GM12878 (cell line): Measurements from ENCODE around the gene LPIN3. TPM values are rescaled to one million over a fixed set of nuclear protein-coding genes. Genes with fewer than 3 reads are reported as not detected.

Source experiments
- ATAC-seq: fragments of 200-7000 bp; cut with Tn5 transposase; 3 replicates; pipeline ENCODE4 v1.9.1; 2020; ENCODE audit warnings: mild to moderate bottlenecking, moderate library complexity
- BruUV-seq: library from RNA; stranded (reverse); fragments of 400-500 nt; replicated peaks from 2 replicates; lab custom pipeline; 2021; lab: Mats Ljungman, UMichigan
- CTCF ChIA-PET: fragments of 300-600 bp; sonication (Branson Sonifier 250); formaldehyde crosslinking; extraction: SDS; loops from one replicate; lab custom pipeline; 2021; ENCODE audit warnings: inconsistent platforms; lab: Yijun Ruan, JAX
- POLR2A ChIA-PET: fragments of 350-600 bp; formaldehyde crosslinking; extraction: SDS; loops from one replicate; lab custom pipeline; 2021; ENCODE audit warnings: inconsistent platforms; lab: Charles Lee
- RAD21 ChIA-PET: fragments of 300-600 bp; sonication (Branson Sonifier 250); formaldehyde crosslinking; loops from one replicate; lab custom pipeline; 2023; ENCODE audit warnings: antibody characterized with exemption; ENCODE audit not compliant: unreplicated experiment; lab: Charles Lee
- SMC1A ChIA-PET: fragments of 300-600 bp; sonication (Branson Sonifier 250); formaldehyde crosslinking; loops from one replicate; lab custom pipeline; 2023; ENCODE audit not compliant: unreplicated experiment, uncharacterized antibody; lab: Charles Lee
- DNase-seq: peaks from one replicate; pipeline ENCODE4 v3.0.0-alpha.2; 2011; ENCODE audit warnings: low read depth, low spot score
- FAIRE-seq: peaks from 3 replicates; lab custom pipeline; 2011; peaks lifted over from hg19 to GRCh38; lab: Jason Lieb, UNC
- H2AFZ ChIP-seq: 2 replicates; pipeline ENCODE4 v1.6.0; 2011; ENCODE audit warnings: low read depth, low read length, control low read depth; ENCODE audit not compliant: control insufficient read depth
- H3K27ac ChIP-seq: 2 replicates; pipeline ENCODE4 v1.5.1; 2011; ENCODE audit warnings: control low read depth; ENCODE audit not compliant: control insufficient read depth, insufficient read depth
- H3K27me3 ChIP-seq, 2 experiments: replicated peaks in 1 of 2; 2 replicates each; pipeline versions ENCODE4 v1.6.0 to v1.6.1; 2011; ENCODE audit warnings: low read length in 1 of 2; ENCODE audit not compliant: control insufficient read depth in 2 of 2, insufficient read depth in 2 of 2
- H3K36me3 ChIP-seq, 2 experiments: 2 replicates each; pipeline ENCODE4 v1.5.1; 2011; ENCODE audit warnings: low read length in 1 of 2; ENCODE audit not compliant: control insufficient read depth in 2 of 2, insufficient read depth in 2 of 2
- H3K4me1 ChIP-seq: 2 replicates; pipeline ENCODE4 v1.6.1; 2011; ENCODE audit warnings: mild to moderate bottlenecking, low read length, moderate library complexity, mixed read lengths; ENCODE audit not compliant: control insufficient read depth, insufficient read depth
- H3K4me2 ChIP-seq: 2 replicates; pipeline ENCODE4 v1.6.0; 2011; ENCODE audit warnings: control low read depth; ENCODE audit not compliant: control insufficient read depth, insufficient read depth
- H3K4me3 ChIP-seq: fragments of 200-600 bp; sonication (generic); 2 replicates; pipeline ENCODE4 v1.5.1; 2016
- H3K79me2 ChIP-seq: 2 replicates; pipeline ENCODE4 v1.6.0; 2011; ENCODE audit warnings: low read length; ENCODE audit not compliant: control insufficient read depth, insufficient read depth
- H3K9ac ChIP-seq: 2 replicates; pipeline ENCODE4 v1.8.0; 2011; ENCODE audit warnings: low read length, control low read depth, mixed read lengths; ENCODE audit not compliant: control insufficient read depth, insufficient read depth
- H3K9me3 ChIP-seq: replicated peaks from 3 replicates; pipeline ENCODE4 v1.5.1; 2011; ENCODE audit warnings: mild to moderate bottlenecking, low read length; ENCODE audit not compliant: control insufficient read depth, insufficient read depth
- H4K20me1 ChIP-seq: 2 replicates; pipeline ENCODE4 v1.6.0; 2011; ENCODE audit not compliant: control insufficient read depth, insufficient read depth
- HDAC2 ChIP-seq: fragments of 200-600 bp; sonication (generic); IDR thresholded peaks from 2 replicates; pipeline ENCODE4 v1.6.1; 2017
- IKZF1 ChIP-seq: fragments of 450-650 bp; conservative IDR thresholded peaks from 2 replicates; pipeline ENCODE4 v1.6.1; 2017; ENCODE audit warnings: antibody characterized with exemption, mild to moderate bottlenecking
- MYC ChIP-seq: IDR thresholded peaks from 2 replicates; pipeline ENCODE4 v1.6.1; 2011; ENCODE audit warnings: mild to moderate bottlenecking, low read length, moderate library complexity, inconsistent platforms; ENCODE audit not compliant: insufficient read depth, insufficient replicate concordance, insufficient read length, severe bottlenecking
- NFIC ChIP-seq: IDR thresholded peaks from 2 replicates; pipeline ENCODE4 v1.6.1; 2012; ENCODE audit warnings: low read depth, mild to moderate bottlenecking, inconsistent platforms, low read length, moderate library complexity
- NR2C1 ChIP-seq: fragments of 450-650 bp; IDR thresholded peaks from 2 replicates; pipeline ENCODE4 v1.6.1; 2017; ENCODE audit warnings: antibody characterized with exemption, mild to moderate bottlenecking, moderate library complexity
- ZNF217 ChIP-seq: fragments of 450-650 bp; IDR thresholded peaks from 2 replicates; pipeline ENCODE4 v1.6.1; 2017; ENCODE audit warnings: antibody characterized with exemption, mild to moderate bottlenecking
- WGBS: methylation state at CpG from one replicate; pipeline ENCODE4 v1.1.6; 2016; ENCODE audit warnings: low lambda C conversion rate; ENCODE audit not compliant: insufficient replicate concordance, insufficient coverage; ENCODE audit errors: missing lambda C conversion rate; 5-methylcytosine and 5-hydroxymethylcytosine counted together
- in situ Hi-C: fragments of 300-500 bp; cut with MboI; formaldehyde crosslinking; loops from 9 replicates; pipeline ENCODE4 v1.14.3; 2018; ENCODE audit warnings: mixed read lengths
- intact Hi-C: fragments of 100-400 bp; cut with micrococcal nuclease; formaldehyde crosslinking; loops from one replicate; pipeline ENCODE4 v1.14.2; 2022; ENCODE audit not compliant: unreplicated experiment
- polyA plus RNA-seq, 11 experiments: library from polyadenylated mRNA; depleted of rRNA in 4 of 11; unstranded in 6 of 11; stranded (reverse) in 5 of 11; fragments of >200 nt; fragmentation: Nextera tagmentation in 4 of 11; fragmentation: Illumina TruSeq in 1 of 11; extraction: Ambion mirVana in 4 of 11; extraction: Trizol in 1 of 11; gene quantifications; 1 replicate in 1 of 11; 2 replicates in 10 of 11; pipeline versions ENCODE4 v1.2.1 to v1.2.3, GENCODE V29; 2011 to 2016; ENCODE audit warnings: inconsistent platforms in 2 of 11, missing spikeins in 2 of 11, low read depth in 1 of 11
- total RNA-seq, 4 experiments: library from RNA; depleted of rRNA in 3 of 4; stranded (reverse); fragments of >200 nt in 3 of 4; fragmentation: Illumina TruSeq in 1 of 4; extraction: Trizol in 1 of 4; gene quantifications; 2 replicates each; pipeline versions ENCODE4 v1.2.1 to v1.2.3, GENCODE V29; 2013 to 2021
- TF ChIP-seq, protein P1 (sequence below): IDR thresholded peaks from 2 replicates; pipeline ENCODE4 v1.6.1; 2011; ENCODE audit warnings: low read depth, low read length, improper control_type of control experiment, borderline replicate concordance
- TF ChIP-seq, protein P2 (sequence below): IDR thresholded peaks from 2 replicates; pipeline ENCODE4 v1.6.1; 2012; ENCODE audit warnings: low read length, inconsistent platforms
- TF ChIP-seq, protein P3 (sequence below): IDR thresholded peaks from 2 replicates; pipeline ENCODE4 v1.6.1; 2012; ENCODE audit warnings: low read depth, low read length, improper control_type of control experiment

Gene LPIN3
- total and polyA plus RNA-seq, 10 of the 15 experiments (the other 5 are each of a cell fraction or from before 2014, with no cell fraction given), result 0.13 to 1.3 (median 0.51) TPM

DNA sequence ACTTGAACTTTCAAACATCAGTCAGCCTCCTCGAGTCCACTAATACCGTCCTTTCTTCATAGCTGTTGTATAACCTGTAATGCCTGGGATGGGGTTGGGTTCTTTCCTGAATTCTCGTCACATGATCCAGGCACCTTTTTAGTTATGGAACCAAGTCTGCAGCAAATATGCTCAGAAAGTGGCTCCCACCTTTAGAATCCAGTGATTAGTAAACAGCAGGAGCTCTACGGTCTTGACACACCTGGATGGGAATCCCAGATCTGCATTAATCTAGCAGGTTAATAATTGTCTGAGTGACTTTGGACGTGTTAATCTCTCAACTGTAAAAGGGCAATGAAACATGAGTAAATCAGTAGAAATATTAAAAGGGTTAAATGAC, 22.4 kb upstream of the LPIN3 start:
- CTCF ChIA-PET, result interaction anchor here (1.1 to 1.2 kb wide), 3 partner anchors 12 to 183 kb away, joined by 3 read pairs; no protein-coding TSS in a partner anchor
- Histone ChIP-seq H3K4me1 (peaks cover 3% of the 10 kb centered on the region; the same call in 1 of the 2 replicates), H3K27ac (no peak overlapping the region), H3K27me3 (no peaks in the 10 kb centered on the region), H3K79me2 (peaks cover 8% of the 10 kb centered on the region), H3K36me3 (no peaks in the 10 kb centered on the region), H2AFZ (peak overlapping the region; percentile 80), H3K9ac (no peak overlapping the region), H3K9me3 (no peaks in the 10 kb centered on the region), H3K4me2 (peak overlapping the region; percentile 48), H4K20me1 (no peaks in the 10 kb centered on the region), H3K4me3 (peak overlapping the region; percentile 84)
- DNase-seq (no peak), ATAC-seq (no peak), FAIRE-seq (peak; percentile 75)
- BruUV-seq, result no TSS peak
- in situ Hi-C loops, result no loop called here
- POLR2A ChIA-PET, result no interaction called here
- RAD21 ChIA-PET, result interaction anchor here (0.7 to 1.4 kb wide), 2 partner anchors 9 to 12 kb away, joined by 3 read pairs; no protein-coding TSS in a partner anchor
- 18% methylated on average over 5 of the region's 5 CpGs for WGBS
- TF ChIP-seq, protein P1, sequence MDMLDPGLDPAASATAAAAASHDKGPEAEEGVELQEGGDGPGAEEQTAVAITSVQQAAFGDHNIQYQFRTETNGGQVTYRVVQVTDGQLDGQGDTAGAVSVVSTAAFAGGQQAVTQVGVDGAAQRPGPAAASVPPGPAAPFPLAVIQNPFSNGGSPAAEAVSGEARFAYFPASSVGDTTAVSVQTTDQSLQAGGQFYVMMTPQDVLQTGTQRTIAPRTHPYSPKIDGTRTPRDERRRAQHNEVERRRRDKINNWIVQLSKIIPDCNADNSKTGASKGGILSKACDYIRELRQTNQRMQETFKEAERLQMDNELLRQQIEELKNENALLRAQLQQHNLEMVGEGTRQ, result no peak
- TF ChIP-seq MYC (no peak), ZNF217 (no peak), NFIC (no peak), HDAC2 (no peak), IKZF1 (no peak), NR2C1 (no peak)
- TF ChIP-seq, protein P2, sequence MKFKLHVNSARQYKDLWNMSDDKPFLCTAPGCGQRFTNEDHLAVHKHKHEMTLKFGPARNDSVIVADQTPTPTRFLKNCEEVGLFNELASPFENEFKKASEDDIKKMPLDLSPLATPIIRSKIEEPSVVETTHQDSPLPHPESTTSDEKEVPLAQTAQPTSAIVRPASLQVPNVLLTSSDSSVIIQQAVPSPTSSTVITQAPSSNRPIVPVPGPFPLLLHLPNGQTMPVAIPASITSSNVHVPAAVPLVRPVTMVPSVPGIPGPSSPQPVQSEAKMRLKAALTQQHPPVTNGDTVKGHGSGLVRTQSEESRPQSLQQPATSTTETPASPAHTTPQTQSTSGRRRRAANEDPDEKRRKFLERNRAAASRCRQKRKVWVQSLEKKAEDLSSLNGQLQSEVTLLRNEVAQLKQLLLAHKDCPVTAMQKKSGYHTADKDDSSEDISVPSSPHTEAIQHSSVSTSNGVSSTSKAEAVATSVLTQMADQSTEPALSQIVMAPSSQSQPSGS, result no peak
- TF ChIP-seq, protein P3, sequence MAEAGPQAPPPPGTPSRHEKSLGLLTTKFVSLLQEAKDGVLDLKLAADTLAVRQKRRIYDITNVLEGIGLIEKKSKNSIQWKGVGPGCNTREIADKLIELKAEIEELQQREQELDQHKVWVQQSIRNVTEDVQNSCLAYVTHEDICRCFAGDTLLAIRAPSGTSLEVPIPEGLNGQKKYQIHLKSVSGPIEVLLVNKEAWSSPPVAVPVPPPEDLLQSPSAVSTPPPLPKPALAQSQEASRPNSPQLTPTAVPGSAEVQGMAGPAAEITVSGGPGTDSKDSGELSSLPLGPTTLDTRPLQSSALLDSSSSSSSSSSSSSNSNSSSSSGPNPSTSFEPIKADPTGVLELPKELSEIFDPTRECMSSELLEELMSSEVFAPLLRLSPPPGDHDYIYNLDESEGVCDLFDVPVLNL, result no peak
- SMC1A ChIA-PET, result interaction anchor here (1.3 to 1.5 kb wide), 2 partner anchors 13 to 68 kb away, joined by 3 read pairs; no protein-coding TSS in a partner anchor
- intact Hi-C loops, result loop anchor here (5.0 to 10.0 kb wide), 2 partner anchors 181 to 333 kb away; partner anchors contain the start of gene PLCG1
